NCI-H146 treated with DMSO at 0.1 percent for 48 hours (cell line): Measurements from ENCODE around the gene GABRG3.

Experiments used
- DNase-seq: peaks from one replicate; lab custom pipeline; 2025; ENCODE audit not compliant: unreplicated experiment; lab: John Stamatoyannopoulos, UW

GABRG3 gene

DNA sequence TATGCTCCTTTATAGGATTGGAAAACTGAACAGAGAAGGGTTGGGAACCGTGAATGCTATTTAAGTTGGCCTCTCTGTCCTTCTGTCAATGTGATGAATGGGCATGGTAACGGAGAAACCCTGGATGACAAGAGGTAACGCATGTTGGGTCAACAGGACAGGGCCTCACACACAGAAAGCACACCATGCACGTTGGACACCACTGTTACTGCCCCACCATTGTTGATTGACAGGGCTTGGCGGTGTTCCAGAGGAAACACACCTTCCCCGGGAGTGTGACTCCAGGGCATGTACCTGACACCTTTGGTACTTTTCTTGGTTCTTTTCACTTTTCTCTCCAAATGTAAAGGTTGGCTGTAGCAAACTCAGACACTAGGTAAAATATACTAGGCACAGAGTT, 579.7 kb downstream of the GABRG3 start:
- DNase-seq: no peak

DNA sequence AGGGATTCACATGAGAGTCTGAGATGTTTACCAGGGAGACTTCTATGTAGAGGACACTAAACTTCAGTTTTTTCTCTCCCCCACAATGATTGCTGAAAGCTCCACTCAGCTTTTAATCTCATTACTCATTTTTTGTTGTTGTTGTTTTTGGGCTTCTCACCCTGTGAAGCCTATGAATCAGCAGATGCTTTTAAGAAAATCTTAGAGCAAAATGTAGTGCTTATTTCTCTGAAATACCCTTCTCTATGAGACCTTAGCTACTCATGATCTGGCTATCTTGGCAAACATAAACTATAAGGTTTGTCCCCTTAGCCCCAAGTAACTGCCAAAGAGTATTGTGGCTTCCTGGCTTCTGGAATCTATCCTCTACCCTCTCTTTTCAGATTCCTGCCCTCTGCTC, 590.8 kb downstream of the GABRG3 start:
- no peak for DNase-seq

DNA sequence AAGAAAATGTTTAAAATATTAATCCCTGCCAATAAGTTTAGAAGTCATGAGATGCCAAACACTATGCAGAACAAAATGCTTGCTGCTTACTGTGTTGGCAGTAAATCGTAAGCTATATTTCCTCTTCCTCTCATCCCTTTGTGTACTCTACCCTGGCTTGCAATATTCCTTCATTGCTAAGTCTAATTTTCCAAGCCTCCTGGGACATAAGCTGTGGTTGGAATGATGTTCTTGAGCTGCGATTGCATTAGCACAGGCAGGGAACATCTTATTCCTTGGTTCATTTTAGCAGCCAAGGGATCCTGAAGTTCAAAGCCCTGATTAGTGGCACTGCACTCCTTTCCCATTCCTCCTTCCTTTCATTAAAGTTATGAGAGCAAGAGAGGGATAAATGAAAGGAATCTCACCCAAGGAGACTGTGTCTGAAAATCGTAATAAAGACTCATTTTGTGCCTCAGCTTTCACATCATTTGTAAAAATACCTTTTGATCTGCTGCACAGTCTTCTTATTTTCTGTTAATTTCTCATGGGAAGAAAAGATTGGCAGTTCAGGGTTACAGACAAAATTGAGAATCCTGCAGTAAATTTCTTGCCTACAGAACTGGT, 592.9 kb downstream of the GABRG3 start:
- DNase-seq: no peak

DNA sequence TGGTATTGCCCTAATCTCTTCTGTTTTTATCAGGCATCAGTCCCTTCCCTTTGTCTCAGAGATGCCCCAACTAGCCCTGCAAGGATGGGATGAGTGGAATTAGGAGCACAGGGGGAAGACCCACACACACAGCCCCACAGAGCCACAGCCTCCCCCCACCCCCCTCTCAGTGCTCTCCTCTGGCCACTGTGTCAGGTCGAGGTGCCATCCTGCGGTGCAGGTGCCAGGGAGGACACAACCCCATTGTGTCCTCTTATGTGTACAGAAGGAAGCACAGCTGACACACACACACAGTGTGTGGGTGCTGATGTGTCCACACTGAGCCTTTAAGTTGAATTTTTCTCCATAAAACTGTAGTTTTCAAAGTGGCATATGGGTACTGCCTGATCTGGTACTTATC, 593.7 kb downstream of the GABRG3 start:
- no peak for DNase-seq

DNA sequence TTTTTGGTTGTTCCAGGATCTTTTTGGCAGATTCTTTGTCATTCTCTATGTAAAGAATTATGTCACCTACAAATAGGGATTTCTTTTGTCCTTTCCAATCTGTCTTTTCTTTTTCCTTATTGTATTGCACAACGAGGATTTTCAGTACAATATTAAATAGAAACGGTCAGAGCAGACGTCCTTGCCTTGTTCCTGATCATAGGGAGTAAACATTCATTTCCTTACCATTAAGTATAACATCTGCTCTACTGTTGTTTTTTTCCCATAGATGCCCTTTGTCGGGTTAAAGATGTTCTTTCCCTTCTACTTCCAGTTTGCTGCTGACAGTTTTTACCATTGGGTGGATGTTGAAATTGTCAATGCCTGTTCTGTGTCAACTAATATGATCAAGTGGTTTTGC, 599.8 kb downstream of the GABRG3 start:
- no peak for DNase-seq

DNA sequence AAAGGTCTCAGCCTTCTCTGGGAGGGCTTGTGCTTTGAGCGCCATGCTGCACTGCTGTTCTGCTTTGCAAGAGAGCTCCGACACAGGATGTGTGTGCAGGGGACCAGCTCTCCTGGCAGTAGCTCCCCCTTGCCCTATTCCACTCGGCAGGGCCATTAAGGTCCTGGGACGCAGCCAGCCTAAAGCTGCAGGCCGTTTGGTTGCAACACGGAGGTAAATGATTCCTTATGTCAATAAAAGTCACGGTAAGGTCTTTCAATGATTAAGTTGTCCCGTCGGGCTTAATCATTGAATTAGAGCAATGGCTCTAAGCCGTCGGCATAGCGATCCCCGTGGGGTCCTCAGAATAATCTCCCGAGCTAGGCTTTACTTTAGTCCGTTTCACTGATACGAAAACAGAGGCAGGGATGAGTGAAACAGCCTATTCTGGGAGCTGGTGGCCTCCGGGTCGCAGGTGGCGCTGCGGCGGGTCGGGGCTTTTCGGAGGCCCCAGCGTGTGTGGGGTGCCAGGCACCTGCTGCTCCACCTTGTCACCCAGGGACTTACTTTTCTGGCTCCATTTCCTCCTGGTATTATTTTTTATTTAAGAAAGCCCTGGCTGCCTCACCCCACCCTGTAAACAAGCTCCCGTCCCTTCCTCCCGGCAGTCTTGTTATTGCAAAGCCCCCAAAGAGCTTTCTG, 603.0 kb downstream of the GABRG3 start:
- DNase-seq: no peak

DNA sequence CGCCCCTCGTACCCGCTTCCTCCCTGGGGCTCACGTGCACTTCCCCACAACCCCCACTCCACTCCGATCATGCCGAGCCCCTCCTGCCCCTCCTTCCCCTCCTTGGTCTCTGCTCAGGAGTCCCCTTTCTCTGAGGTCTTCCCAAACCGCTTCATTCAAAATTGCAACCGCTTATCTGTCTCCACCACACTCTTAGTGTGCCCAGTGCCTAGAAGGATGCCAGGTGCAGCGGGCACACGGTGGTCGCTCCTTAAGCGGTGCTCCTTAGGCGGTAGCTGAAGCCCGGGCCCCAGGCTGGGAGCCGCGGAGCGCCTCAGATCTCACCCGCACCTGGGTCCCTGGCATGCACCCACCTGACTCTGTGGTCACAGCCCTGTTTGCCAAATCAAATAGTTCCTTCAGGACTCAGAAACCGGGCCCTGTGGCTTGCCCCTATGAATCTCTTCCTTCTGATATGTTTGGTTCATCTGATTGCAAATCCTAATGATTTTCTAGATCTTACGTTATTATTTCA, 603.6 kb downstream of the GABRG3 start:
- no peak for DNase-seq

DNA sequence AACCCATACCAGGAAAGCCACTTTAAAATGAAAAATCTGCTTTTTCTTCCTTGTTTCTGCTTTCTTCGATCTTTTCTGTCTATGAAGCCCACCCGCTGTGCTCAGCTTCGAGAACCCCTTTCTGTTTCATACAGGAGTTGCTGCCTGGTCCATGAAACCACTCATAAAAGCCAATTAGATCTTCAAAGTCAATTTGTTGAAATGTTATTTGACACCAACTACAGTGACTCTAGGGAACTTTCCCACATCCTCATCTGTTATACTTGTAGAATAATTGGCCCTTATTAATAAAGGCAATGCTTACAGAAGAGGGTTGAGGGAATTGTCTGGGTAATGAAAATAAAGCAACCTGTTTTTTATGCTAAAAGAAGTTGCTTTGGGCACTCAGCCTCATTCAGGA, 604.5 kb downstream of the GABRG3 start:
- no peak for DNase-seq

DNA sequence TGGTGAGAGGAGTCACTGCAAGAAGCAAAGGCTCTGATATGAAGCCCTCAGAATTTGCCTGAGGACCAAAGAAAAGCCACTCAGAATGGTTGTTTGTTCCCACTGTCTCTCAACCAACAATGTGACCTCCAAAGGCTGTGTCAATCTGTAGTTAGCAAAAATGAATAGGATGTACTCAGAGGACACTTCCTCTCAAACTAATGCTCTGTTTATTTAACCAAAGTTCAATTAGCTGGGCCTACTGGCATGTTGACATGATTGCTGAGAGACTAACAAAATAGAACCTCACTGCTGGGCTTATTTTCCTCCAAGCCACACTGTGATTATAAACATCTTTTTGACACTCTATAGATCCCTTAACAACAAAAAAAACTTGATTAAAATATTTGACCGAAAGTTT, 605.6 kb downstream of the GABRG3 start:
- DNase-seq: no peak

DNA sequence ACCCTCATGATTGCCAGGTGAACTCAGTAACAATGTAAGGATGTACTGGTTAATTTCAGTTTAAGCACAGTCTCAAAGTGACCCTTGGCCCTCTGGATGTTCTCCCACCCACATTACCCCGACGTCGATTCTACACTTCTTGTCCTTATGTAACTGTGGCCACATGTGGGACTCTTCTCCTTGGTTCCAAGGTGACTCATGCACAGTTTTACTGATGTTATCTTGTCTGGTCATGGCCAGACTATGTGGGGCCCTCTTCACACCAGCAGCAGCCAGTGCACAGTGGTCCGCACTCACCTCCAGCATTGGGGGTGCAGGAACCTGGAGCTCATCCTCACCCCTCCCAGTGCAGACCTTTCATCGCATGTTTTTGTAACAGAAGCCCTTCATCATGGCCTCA, 608.8 kb downstream of the GABRG3 start:
- no peak for DNase-seq

DNA sequence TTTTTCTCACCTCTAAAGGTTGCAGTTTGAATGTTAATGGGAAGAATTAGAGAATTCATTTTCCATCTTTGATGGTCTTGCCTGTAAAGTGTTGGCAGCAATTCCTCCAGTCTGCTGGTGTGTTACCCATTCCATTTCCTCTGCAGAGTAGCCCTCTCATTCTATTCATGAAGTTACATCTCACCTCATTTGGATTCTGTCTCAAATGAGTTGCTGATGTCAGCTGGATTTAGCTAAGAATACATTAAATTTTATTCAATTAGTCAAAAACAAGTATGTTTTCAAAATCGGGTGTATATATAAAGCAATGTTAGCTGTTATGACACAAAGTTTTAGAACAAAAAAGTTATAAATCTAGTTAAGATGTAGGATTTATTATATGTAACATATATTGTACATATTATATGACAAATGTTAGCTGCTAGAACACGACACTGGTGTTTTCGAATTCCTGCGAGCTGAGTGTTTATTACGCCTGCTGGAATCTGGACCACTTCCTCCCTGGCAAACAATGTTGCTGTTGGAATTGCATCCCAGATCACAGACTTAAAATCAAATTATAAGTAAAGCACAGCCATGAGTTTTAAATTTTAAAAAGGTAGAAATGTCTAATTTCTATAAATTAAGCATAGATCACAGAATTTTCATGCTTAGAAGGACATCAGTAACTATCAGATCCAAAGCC, 611.9 kb downstream of the GABRG3 start:
- no peak for DNase-seq

DNA sequence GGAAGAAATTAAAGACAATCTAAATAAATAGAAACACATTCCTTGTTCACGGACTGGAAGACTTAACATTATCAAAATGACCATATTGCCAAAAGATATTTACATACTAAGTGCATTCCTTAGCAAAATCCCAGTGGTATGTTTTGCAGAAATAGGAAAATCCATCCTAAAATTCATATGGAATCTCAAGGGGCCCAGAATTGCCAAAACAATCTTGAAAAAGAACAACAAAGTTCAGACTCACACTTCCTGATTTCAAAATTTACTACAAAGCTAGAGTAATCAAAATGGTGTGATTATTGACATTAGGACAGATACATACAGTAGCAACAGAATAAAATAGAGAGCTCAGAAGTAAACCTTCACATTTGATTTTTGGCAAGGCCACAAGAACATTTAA, 612.7 kb downstream of the GABRG3 start:
- DNase-seq: no peak

DNA sequence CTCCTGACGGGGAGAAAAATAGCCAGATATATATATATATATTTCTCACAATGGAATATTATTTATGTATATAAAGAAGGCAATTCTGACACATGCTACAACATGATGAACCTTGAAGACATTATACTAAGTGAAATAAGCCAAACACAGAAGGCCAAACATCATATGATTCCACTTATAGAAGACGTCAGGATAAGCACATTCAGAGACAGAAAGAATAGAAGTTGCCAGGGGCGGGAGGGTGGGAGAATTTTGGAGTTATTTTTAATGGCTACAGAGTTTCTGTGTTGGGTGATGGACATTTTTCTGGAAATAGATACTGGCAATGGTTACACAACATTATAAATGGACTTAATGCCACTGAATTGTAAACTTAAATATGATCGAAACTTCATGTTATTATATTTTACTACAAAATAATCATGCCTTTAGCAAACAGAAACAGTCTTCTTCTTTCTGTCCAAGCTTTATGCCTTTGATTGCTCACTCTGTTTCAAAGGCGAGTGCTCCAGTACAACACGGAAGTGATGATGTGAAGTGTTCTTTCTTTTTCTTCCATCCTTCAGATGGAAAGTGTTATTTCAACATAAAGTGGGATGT, 614.2 kb downstream of the GABRG3 start:
- no peak for DNase-seq

DNA sequence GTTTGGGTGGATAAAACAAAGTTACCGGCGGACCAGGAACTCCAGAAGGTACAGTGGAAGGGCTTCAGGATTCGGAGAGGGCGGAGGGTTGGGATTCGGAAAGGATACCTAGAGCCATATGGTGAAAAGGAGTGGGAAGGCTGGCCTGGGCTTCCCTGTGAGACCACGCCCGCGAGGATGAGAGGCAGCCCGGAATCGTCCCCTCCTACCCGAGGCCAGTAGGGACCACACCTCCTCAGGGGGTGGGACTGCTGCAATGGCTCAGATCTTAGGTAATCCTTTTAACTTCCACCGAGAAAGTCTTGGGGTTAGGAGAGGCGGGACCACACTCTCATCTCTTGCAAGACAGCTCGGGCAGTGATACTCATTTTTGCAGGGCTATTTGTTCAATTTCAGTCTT, 616.8 kb downstream of the GABRG3 start:
- peak; percentile 46 for DNase-seq

DNA sequence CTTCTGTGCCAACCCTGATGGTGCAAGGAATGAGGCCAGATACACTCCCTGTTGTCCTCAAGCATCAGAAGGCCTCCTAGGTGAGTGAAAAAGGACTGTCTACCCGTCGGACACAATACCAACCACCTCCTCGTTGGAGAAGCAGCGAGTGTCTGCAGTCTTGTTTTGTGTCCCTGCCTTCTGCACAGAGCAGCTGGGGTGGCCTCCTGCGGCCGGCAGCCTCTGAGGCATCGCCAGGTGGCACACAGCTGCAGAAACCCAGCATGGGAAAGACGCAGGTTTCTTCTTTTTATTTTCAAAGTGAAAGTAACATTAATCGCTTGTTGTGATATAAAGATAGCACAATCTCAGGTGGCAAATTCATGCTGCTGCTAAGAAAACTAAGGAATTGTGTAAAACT, 618.3 kb downstream of the GABRG3 start:
- peak; percentile 15 for DNase-seq

DNA sequence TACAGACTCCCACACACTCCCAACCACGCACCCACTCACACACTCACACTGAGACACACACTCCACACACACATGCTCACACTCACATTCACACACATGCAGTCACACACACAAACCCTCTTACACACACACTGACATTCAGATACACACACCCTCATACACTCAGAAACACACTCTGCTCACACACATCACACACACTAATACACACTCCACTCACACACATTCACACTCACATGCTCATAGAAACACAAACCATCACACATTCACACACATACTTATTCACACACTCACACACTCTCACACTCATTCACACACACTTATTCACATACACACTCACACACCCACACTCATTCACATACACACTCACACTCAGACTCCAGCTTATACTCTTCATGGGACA, 618.8 kb downstream of the GABRG3 start:
- DNase-seq: no peak
